Kidney (tissue), 14 donors: ENCODE data around the gene MYLK4. TPM values are rescaled to one million over a fixed set of nuclear protein-coding genes. Genes with fewer than 3 reads are reported as not detected.

Experiments used
- DNase-seq, 5 donors: peaks; one replicate each; pipeline ENCODE4 v3.0.0-alpha.2; 2013 to 2020
- FAIRE-seq: peaks from 2 replicates; lab custom pipeline; 2012; peaks lifted over from hg19 to GRCh38; lab: Jason Lieb, UNC
- H3K27ac ChIP-seq, 2 donors: one replicate each; pipeline ENCODE4 v1.7.0; 2013; ENCODE audit warnings: low read depth in 2 of 2, low read length in 2 of 2, inconsistent platforms in 1 of 2
- H3K27me3 ChIP-seq: one replicate; pipeline ENCODE4 v1.7.1; 2013; ENCODE audit warnings: low read length, inconsistent platforms; ENCODE audit not compliant: control insufficient read depth, insufficient read depth
- H3K36me3 ChIP-seq, 3 donors: one replicate each; pipeline versions ENCODE4 v1.7.0 to v1.7.1; 2013; ENCODE audit warnings: low read length in 3 of 3, control low read depth in 1 of 3, inconsistent platforms in 1 of 3; ENCODE audit not compliant: insufficient read depth in 3 of 3, control insufficient read depth in 2 of 3
- H3K4me1 ChIP-seq, 3 donors: one replicate each; pipeline versions ENCODE4 v1.7.0 to v1.7.1; 2013; ENCODE audit warnings: low read length in 3 of 3, inconsistent platforms in 1 of 3, low read depth in 1 of 3; ENCODE audit not compliant: control insufficient read depth in 2 of 3, insufficient read depth in 2 of 3
- H3K4me3 ChIP-seq, 3 donors: one replicate each; pipeline versions ENCODE4 v1.7.0 to v1.8.1; 2013; ENCODE audit warnings: low read length in 3 of 3, control low read depth in 1 of 3, inconsistent platforms in 1 of 3
- H3K9ac ChIP-seq, 3 donors: one replicate each; pipeline versions ENCODE4 v1.7.0 to v1.7.1; 2013; ENCODE audit warnings: low read length in 3 of 3, control low read depth in 1 of 3, inconsistent platforms in 1 of 3
- H3K9me3 ChIP-seq, 3 donors: one replicate each; pipeline versions ENCODE4 v1.7.0 to v1.7.1; 2013; ENCODE audit warnings: low read length in 3 of 3, control low read depth in 1 of 3, inconsistent platforms in 1 of 3; ENCODE audit not compliant: control insufficient read depth in 2 of 3, insufficient read depth in 1 of 3
- CTCF ChIP-seq: IDR thresholded peaks from 3 replicates; pipeline ENCODE4 v1.5.1; 2012; ENCODE audit warnings: mild to moderate bottlenecking, moderate library complexity, borderline replicate concordance; ENCODE audit not compliant: insufficient read depth; ENCODE audit errors: extremely low read depth
- intact Hi-C: fragments of 100-400 bp; cut with DNase I; formaldehyde crosslinking; loops from one replicate; pipeline ENCODE4 v1.11.1; 2022
- polyA plus RNA-seq: library from polyadenylated mRNA; stranded (reverse); fragments of 350-450 nt; fragmentation: Illumina TruSeq; extraction: RNeasy Lipid Tissue Mini Kit (QIAGEN cat#74804); gene quantifications from one replicate; pipeline ENCODE4 v1.2.3, GENCODE V29; 2014; ENCODE audit warnings: low read depth, low replicate concordance; ENCODE audit not compliant: insufficient read depth
- total RNA-seq: library from RNA; stranded (reverse); fragmentation: NEBNext Ultra II Directional; extraction: Animal tissue kit (Norgen Biotek cat#: 25700); gene quantifications from one replicate; pipeline ENCODE4 v1.2.1, GENCODE V29; 2021
- donor health status: control.
- donor health status: control.
- donor health status: control.
- donor health status: control.
- donor health status: control.
- donor health status: DM: yes; HTN: yes; CAD: no.
- donor health status: Normal renal cell carcinoma (clear cell type).

MYLK4 gene
- total and polyA plus RNA-seq, 2 donors from 2014 or later: 1.1 to 1.3 TPM

- no peak for TF ChIP-seq CTCF
- Histone ChIP-seq H3K36me3 (no peaks in the 10 kb centered on the region), H3K4me3 (no peak overlapping the region), H3K27me3 (no peaks in the 10 kb centered on the region), H3K9ac (no peak overlapping the region), H3K4me1 (no peaks in the 10 kb centered on the region), H3K9me3 (no peaks in the 10 kb centered on the region), H3K27ac (no peak overlapping the region)
- intact Hi-C loops: no loop called here
- DNase-seq (peak in 1 of 5 donors; percentile 7), FAIRE-seq (no peak)
Observed at GRCh38 chr6:2686515-2686914, 64.2 kb downstream of the MYLK4 start.

GRCh38 chr6:2684766-2685754 is 65.7 kb downstream of the MYLK4 start:
- DNase-seq: peak in 1 of 5 donors; percentile 15
- H3K36me3 ChIP-seq: no peaks in the 10 kb centered on the region
- FAIRE-seq: no peak

GRCh38 chr6:2684103-2684749 is 66.5 kb downstream of the MYLK4 start:
- intact Hi-C loops: no loop called here
- no peaks in the 10 kb centered on the region for H3K4me1 ChIP-seq
- H3K4me3 ChIP-seq: no peak overlapping the region
- H3K27me3 ChIP-seq: no peaks in the 10 kb centered on the region
- H3K27ac ChIP-seq: no peak overlapping the region
- no peak for TF ChIP-seq CTCF
- FAIRE-seq (no peak), DNase-seq (peak in 2 of 5 donors; percentile 13 to 20)
- H3K9ac ChIP-seq: no peak overlapping the region
- H3K36me3 ChIP-seq: no peaks in the 10 kb centered on the region
- H3K9me3 ChIP-seq: no peaks in the 10 kb centered on the region

More at GRCh38 chr6:2684766-2685754, 65.7 kb downstream of the MYLK4 start:
- Histone ChIP-seq H3K27ac (no peak overlapping the region), H3K27me3 (no peaks in the 10 kb centered on the region), H3K9me3 (no peaks in the 10 kb centered on the region), H3K9ac (no peak overlapping the region), H3K4me3 (no peak overlapping the region), H3K4me1 (no peaks in the 10 kb centered on the region)
- no peak for TF ChIP-seq CTCF
- intact Hi-C loops: no loop called here
